WTC11 (cell line): Measurements from ENCODE around the gene NAP1L5. TPM values are rescaled to one million over a fixed set of nuclear protein-coding genes. Genes with fewer than 3 reads are reported as not detected.

Experiments used
- ATAC-seq: fragments of 200-7000 bp; cut with Tn5 transposase; 2 replicates; pipeline ENCODE4 v1.10.0; 2021; ENCODE audit warnings: mild to moderate bottlenecking, moderate library complexity
- CTCF ChIA-PET: fragments of 300-600 bp; sonication (Branson Sonifier 250); formaldehyde crosslinking; loops from one replicate; lab custom pipeline; 2021; ENCODE audit warnings: antibody characterized with exemption; lab: Charles Lee
- POLR2A ChIA-PET: fragments of 350-600 bp; sonication (Branson Sonifier 250); formaldehyde crosslinking; loops from one replicate; lab custom pipeline; 2021; ENCODE audit warnings: antibody characterized with exemption; lab: Charles Lee
- DNase-seq: peaks from one replicate; pipeline ENCODE4 v3.0.0; 2021; ENCODE audit warnings: low spot score
- H3K27ac Mint-ChIP-seq: 2 replicates; pipeline ENCODE4 v1.8.0; 2021; ENCODE audit warnings: mixed read lengths
- H3K27me3 Mint-ChIP-seq: 2 replicates; pipeline ENCODE4 v1.8.0; 2021; ENCODE audit warnings: low read depth, mild to moderate bottlenecking, moderate library complexity, mixed read lengths
- H3K36me3 Mint-ChIP-seq: 2 replicates; pipeline ENCODE4 v1.8.0; 2021; ENCODE audit warnings: mixed read lengths
- H3K4me1 Mint-ChIP-seq: 2 replicates; pipeline ENCODE4 v1.8.0; 2022; ENCODE audit warnings: mixed read lengths
- H3K4me3 Mint-ChIP-seq: 2 replicates; pipeline ENCODE4 v1.8.0; 2021; ENCODE audit warnings: mild to moderate bottlenecking, moderate library complexity, mixed read lengths
- H3K9me3 Mint-ChIP-seq: 2 replicates; pipeline ENCODE4 v1.8.0; 2021; ENCODE audit warnings: mixed read lengths
- ATF1 ChIP-seq: sonication (generic); formaldehyde crosslinking; IDR thresholded peaks from 2 replicates; pipeline ENCODE4 v1.8.1; 2023; ENCODE audit warnings: mild to moderate bottlenecking, moderate library complexity, missing genetic modification reagents
- CREM ChIP-seq: sonication (generic); formaldehyde crosslinking; IDR thresholded peaks from 2 replicates; pipeline ENCODE4 v1.8.1; 2022; ENCODE audit warnings: mild to moderate bottlenecking, missing genetic modification reagents, moderate library complexity
- ETV6 ChIP-seq: sonication (generic); formaldehyde crosslinking; IDR thresholded peaks from 2 replicates; pipeline ENCODE4 v1.8.1; 2022; ENCODE audit warnings: mild to moderate bottlenecking, missing genetic modification reagents
- GTF2I ChIP-seq: fragments of 250-450 bp; sonication (Bioruptor Pico); conservative IDR thresholded peaks from 2 replicates; pipeline ENCODE4 v1.4.0; 2021; ENCODE audit warnings: mild to moderate bottlenecking
- MLX ChIP-seq: sonication (generic); formaldehyde crosslinking; IDR thresholded peaks from 2 replicates; pipeline ENCODE4 v1.8.1; 2023; ENCODE audit warnings: mild to moderate bottlenecking, missing genetic modification reagents, moderate library complexity
- NR3C1 ChIP-seq: sonication (generic); formaldehyde crosslinking; conservative IDR thresholded peaks from 2 replicates; pipeline ENCODE4 v1.8.1; 2023; ENCODE audit warnings: low read depth, mild to moderate bottlenecking, missing genetic modification reagents
- TCF7 ChIP-seq: sonication (generic); formaldehyde crosslinking; IDR thresholded peaks from 2 replicates; pipeline ENCODE4 v1.8.0; 2022; ENCODE audit warnings: mild to moderate bottlenecking, low read depth, missing genetic modification reagents, moderate library complexity
- ZMAT4 ChIP-seq: fragments of 250-450 bp; sonication (Bioruptor Pico); IDR thresholded peaks from 2 replicates; pipeline ENCODE4 v1.9.0; 2021; ENCODE audit warnings: mild to moderate bottlenecking
- ZNF532 ChIP-seq: fragments of 250-450 bp; sonication (Bioruptor Pico); IDR thresholded peaks from 2 replicates; pipeline ENCODE4 v1.9.0; 2021; ENCODE audit warnings: mild to moderate bottlenecking, borderline replicate concordance
- total RNA-seq: library from RNA; stranded (reverse); gene quantifications from 3 replicates; pipeline ENCODE4 v1.2.3, GENCODE V29; 2021
- TF ChIP-seq, protein P1 (sequence below): sonication (generic); formaldehyde crosslinking; IDR thresholded peaks from 2 replicates; pipeline ENCODE4 v1.8.1; 2022; ENCODE audit warnings: missing genetic modification reagents, borderline replicate concordance

Gene NAP1L5
- total RNA-seq, 1 experiment from 2014 or later: 3.3 TPM

DNA sequence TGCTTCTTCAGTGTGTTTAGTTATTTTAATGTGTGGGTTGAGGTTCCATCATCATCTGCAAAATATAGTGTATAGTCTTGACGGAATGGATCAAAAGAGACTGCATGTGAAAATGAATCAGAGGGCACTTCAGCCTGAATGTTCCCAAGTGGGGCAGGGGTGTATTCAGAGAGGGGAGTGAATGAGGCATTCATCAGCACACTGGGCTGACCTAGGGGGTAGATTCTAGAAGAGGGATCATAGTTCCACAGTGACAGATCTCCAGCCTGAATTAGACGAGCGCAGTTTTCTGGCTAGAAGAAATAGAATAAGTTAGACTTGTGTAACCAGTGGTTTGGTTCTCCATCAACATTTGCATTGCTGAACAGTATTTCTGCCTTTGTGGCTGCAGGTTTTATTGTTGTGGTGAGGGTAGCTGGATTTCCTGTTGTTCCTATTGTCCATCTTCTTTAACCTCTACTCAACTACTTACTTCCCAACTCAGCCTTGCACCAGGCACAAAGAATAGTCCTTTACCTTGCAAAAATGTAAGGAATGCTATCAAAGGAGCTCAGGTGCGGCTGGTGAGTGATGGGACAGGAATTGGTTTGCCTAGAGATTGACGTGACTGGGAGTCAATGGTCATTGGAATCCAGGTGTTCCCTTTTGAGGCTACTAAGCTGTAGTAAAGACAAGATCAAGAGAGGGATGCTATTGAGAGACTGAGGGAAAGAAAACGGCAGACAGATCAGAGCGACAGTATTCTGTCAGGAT, 50.9 kb downstream of the NAP1L5 start:
- no peak for TF ChIP-seq GTF2I (CRISPR knock-in tag)
- TF ChIP-seq MLX (CRISPR knock-in tag): no peak
- no peak for TF ChIP-seq TCF7
- no peak for TF ChIP-seq NR3C1 (CRISPR knock-in tag)
- 0 out of 2 replicates have a peak, but pooled peaks have one; percentile 27 for TF ChIP-seq ETV6
- TF ChIP-seq ZNF532 (CRISPR knock-in tag): no peak; the same call in 1 of the 2 replicates
- ATAC-seq (peak; percentile 97), DNase-seq (peak; percentile 25)
- H3K27me3 Mint-ChIP-seq: no peaks in the 10 kb centered on the region
- peaks cover 8% of the 10 kb centered on the region for H3K36me3 Mint-ChIP-seq
- no peak overlapping the region for H3K4me3 Mint-ChIP-seq
- ChIA-PET CTCF (interaction anchor here (0.8 to 1.8 kb wide), 5 partner anchors 10 to 131 kb away, joined by 3 to 14 read pairs (median 3); no protein-coding TSS in a partner anchor), POLR2A (no interaction called here)
- peaks cover 46% of the 10 kb centered on the region for H3K4me1 Mint-ChIP-seq
- H3K27ac Mint-ChIP-seq: peak overlapping the region; percentile 88
- peaks cover 12% of the 10 kb centered on the region for H3K9me3 Mint-ChIP-seq

GRCh38 chr4:88645994-88646393, 51.6 kb downstream of the NAP1L5 start:
- no peak for TF ChIP-seq ATF1 (CRISPR knock-in tag)
- TF ChIP-seq CREM (CRISPR knock-in tag): no peak
- TF ChIP-seq, protein P1, sequence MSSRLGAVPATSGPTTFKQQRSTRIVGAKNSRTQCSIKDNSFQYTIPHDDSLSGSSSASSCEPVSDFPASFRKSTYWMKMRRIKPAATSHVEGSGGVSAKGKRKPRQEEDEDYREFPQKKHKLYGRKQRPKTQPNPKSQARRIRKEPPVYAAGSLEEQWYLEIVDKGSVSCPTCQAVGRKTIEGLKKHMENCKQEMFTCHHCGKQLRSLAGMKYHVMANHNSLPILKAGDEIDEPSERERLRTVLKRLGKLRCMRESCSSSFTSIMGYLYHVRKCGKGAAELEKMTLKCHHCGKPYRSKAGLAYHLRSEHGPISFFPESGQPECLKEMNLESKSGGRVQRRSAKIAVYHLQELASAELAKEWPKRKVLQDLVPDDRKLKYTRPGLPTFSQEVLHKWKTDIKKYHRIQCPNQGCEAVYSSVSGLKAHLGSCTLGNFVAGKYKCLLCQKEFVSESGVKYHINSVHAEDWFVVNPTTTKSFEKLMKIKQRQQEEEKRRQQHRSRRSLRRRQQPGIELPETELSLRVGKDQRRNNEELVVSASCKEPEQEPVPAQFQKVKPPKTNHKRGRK (CRISPR knock-in tag): no peak
- no peak for TF ChIP-seq ZMAT4
- no peak for DNase-seq
- Mint-ChIP-seq H3K9me3 (peaks cover 12% of the 10 kb centered on the region), H3K36me3 (peaks cover 8% of the 10 kb centered on the region), H3K4me1 (peaks cover 44% of the 10 kb centered on the region), H3K27ac (no peak overlapping the region; the same call in 1 of the 2 replicates), H3K27me3 (no peaks in the 10 kb centered on the region), H3K4me3 (no peak overlapping the region)
- ChIA-PET CTCF (interaction anchor here (1.8 kb wide), 1 partner anchor 13 kb away, joined by 14 read pairs; no protein-coding TSS in a partner anchor), POLR2A (no interaction called here)
- ATAC-seq: no peak

Other genes with a start within 250 kb of the NAP1L5 start
- 14.3 to 17.2 TPM (median 17.1 TPM) in 3 replicates for gene HERC5, start 240.7 kb downstream of the NAP1L5 start, total RNA-seq
- 40.9 to 45.3 TPM (median 43.6 TPM) in 3 replicates for gene PYURF, start 174.1 kb downstream of the NAP1L5 start, total RNA-seq
- gene HERC3, start 105.3 kb downstream of the NAP1L5 start, total RNA-seq: 5.2 to 6.3 TPM (median 5.5 TPM) in 3 replicates